Thyroid gland (tissue), 4 donors: ENCODE results near the gene UBE2R2.

Experiments
- POLR2A ChIP-seq, 2 donors: fragments of 450-650 bp; IDR thresholded peaks; one replicate each; pipeline ENCODE4 v1.6.1; 2017; ENCODE audit warnings: antibody characterized with exemption in 2 of 2, mild to moderate bottlenecking in 2 of 2, moderate library complexity in 1 of 2
- TF ChIP-seq, protein P1 (sequence below), 6 experiments: fragments of 200-600 bp in 3 of 6; fragments of 450-650 bp in 3 of 6; sonication (generic) in 3 of 6; IDR thresholded peaks; one replicate each; pipeline ENCODE4 v1.5.1; 2016 to 2019; ENCODE audit warnings: antibody characterized with exemption in 6 of 6, mild to moderate bottlenecking in 2 of 6, inconsistent platforms in 1 of 6, moderate library complexity in 1 of 6

DNA sequence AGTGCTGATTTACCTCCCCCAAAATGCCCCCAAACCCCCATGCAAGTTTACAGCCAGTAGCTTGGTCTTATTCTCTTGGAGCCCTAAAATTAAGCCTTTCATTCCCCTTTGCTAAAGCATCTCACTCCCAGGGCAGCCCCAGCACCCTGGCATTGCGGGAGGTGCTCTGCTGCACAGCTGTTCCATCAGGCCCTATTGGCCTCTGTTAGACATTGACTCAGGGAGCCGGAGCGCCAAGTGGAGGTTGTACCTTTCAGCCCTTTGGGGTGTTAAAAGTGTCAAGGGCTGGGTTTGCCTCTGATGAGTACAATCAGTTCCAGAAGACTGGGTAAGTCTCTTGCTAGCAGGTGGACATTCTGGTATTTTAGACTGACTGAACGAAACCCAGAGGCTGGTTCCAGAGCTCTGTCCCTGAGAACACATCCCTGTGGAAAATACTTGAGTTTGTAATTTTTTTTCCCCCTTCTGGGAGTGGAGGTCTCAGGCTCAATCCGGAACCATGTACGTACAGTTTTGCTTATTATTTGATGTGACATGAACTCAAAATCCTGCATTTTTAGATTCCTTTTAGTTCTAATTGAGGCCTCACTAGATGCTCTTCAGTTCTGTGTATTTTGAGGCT, 102.4 kb downstream of the UBE2R2 start:
- TF ChIP-seq, protein P1, sequence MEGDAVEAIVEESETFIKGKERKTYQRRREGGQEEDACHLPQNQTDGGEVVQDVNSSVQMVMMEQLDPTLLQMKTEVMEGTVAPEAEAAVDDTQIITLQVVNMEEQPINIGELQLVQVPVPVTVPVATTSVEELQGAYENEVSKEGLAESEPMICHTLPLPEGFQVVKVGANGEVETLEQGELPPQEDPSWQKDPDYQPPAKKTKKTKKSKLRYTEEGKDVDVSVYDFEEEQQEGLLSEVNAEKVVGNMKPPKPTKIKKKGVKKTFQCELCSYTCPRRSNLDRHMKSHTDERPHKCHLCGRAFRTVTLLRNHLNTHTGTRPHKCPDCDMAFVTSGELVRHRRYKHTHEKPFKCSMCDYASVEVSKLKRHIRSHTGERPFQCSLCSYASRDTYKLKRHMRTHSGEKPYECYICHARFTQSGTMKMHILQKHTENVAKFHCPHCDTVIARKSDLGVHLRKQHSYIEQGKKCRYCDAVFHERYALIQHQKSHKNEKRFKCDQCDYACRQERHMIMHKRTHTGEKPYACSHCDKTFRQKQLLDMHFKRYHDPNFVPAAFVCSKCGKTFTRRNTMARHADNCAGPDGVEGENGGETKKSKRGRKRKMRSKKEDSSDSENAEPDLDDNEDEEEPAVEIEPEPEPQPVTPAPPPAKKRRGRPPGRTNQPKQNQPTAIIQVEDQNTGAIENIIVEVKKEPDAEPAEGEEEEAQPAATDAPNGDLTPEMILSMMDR (IDR thresholded peaks at IDR 0.05): no peak
- TF ChIP-seq POLR2A (IDR thresholded peaks at IDR 0.05): no peak
